Stimulated activated CD8-positive, alpha-beta memory T cell treated with anti-CD3 and anti-CD28 coated beads, Interleukin-7, amount 100 ng/mL, for 48 hours (primary cell): ENCODE measurements around the gene APOBEC4.

Experiments used
- DNase-seq, 2 donors: peaks; one replicate each; pipeline ENCODE4 v3.0.0-alpha.2; 2020; ENCODE audit warnings: low read depth in 1 of 2; ENCODE audit errors: extremely low read depth in 1 of 2

The APOBEC4 gene

GRCh38 chr1:183675381-183675780 lies 22.3 kb upstream of the APOBEC4 start:
- no peak for DNase-seq

DNA sequence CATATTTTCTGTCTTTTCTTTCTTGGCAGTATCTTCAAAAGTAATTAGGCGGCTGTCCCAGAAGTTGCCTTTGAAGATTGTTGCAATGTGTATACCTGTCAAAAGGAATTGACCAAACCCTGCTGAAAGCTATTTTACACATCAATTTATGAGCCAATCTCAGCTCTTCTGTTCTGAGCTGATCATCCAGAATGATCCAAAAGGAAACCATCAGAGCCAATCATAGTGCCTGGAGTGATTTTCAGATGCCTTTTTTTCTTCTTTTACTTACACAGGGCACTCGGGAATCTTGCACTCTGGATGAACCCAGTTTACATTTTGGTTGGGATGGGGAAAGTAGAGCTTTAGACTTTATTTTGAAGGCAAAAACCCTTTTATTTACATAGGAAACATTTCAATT lies 21.8 kb upstream of the APOBEC4 start:
- no peak for DNase-seq

DNA sequence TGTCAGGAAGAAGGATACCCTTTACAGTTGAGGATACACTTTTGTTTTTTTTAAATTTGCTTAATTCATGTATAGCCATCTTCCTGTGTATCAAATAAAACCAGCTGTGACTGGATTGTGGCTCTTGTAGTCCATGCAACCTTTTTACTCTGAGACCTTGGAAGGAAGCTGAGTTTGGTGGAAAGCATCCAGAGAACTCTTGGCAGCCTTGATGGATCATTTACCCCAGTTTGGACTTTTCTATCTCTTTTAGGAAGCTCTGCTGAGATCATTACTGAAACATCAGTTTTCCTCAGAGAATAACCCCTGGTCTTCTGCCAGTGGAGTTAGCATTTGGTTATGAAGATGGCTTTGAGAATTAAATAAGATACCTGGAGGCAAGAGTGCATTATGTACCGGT lies 21.2 kb upstream of the APOBEC4 start:
- no peak for DNase-seq

DNA sequence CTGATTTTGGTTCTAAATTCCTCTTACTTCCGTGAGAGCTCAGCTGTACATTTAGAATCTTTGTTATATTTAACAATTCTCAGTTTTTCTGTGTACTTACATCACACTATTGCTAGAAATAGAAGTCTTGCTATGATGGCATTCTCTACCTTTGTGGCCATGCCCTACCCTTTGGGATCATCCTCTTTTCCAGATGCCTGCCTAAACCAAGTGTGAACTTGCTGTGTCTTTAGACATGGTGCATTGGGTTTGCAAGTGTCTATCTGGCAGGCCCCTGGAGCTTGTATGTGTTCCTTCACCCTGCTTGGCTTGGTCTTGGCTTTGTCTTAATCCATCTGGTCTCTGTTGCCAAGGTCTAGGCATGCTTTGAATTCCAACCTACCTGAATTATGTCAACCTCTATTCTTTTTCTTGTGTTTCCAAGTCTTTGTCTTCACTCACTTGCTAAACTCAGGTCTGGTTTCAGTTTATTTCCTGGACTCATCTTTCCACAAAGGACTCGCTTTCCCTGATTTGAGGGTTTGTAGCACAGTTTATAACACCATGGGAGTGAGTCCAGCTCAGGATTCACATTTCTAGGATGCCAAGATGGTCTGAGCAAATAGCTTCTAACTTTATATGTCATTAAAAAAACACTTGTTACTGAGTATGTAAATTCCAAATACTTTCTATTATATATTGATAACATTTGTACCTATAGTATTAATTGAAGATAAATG lies 20.6 kb upstream of the APOBEC4 start:
- DNase-seq, result no peak

- DNase-seq, result no peak
Measured at GRCh38 chr1:183670169-183670568, 17.1 kb upstream of the APOBEC4 start.

GRCh38 chr1:183656355-183656754 lies 3.2 kb upstream of the APOBEC4 start:
- no peak for DNase-seq

- peak; percentile 20 to 53 for DNase-seq
Measured at GRCh38 chr1:183655562-183656075, 2.5 kb upstream of the APOBEC4 start.

DNA sequence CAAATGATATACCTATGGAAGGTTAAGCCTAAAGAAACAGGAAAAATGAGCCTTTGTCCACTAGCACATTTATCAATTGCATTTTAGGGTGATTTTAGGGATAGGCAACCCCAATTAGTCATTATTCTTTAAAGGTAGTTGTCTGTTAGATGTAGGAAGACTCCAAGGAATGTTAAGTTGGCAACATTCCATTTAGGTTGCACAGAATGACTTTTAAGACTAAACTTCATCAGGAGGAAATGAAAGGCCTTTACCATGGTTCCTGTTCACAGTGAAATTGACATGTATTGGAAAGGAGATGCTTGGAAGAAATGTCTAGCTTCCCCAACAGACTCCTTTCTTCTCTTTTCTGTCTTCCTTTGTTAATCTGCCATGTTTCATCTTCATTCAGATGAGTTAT lies 1.6 kb upstream of the APOBEC4 start:
- DNase-seq, result no peak

DNA sequence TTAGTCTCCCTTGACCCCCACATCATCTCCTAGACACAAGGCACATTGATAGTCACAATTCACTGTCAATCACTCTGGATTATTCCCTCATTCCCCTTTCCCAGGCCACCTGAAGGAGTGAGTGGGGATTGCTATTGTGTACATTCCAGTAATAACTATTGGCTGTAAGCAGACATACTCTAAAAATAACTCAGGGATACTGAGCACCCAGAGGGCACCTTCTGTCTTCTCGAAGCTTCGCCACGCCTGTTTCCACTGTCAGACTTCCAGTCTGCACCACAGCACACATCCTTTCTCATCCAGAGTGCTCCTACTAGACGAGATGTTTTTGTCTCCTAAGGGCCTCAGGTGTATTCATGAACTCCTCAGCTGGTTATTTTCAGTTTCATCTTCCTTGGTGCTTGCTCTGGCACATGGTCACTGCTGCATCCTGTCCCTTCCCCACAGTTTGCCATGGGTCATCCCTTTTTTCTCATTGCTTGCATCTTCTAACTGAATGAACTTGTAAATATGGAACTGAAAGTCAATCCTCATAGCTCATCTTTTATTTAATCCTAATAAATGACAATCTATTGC lies 848 bp upstream of the APOBEC4 start:
- no peak for DNase-seq

GRCh38 chr1:183653462-183653794 lies 312 bp upstream of the APOBEC4 start:
- DNase-seq, result no peak

- DNase-seq, result peak in 1 of 2 donors; percentile 25
Measured at GRCh38 chr1:183652107-183652506, 1.0 kb downstream of the APOBEC4 start.

DNA sequence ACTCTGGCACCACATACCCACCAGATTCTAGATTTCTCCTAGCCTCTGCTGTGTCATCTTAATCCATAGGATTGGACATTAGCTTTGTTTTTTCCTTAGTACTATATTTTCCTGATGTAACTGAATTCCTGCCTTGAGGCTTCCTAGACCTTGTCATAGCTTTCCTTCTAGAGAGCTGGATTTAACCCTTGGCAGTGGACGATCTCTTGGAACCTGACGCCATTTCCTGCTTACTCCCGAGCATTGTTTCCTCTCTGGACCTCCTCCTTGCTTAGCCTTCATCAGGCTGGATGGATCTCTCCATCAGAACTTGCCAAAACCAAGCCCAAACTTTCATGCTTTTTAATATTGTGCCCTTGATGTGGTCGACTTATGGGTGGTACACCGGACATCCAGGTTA lies 1.5 kb downstream of the APOBEC4 start:
- DNase-seq, result no peak

DNA sequence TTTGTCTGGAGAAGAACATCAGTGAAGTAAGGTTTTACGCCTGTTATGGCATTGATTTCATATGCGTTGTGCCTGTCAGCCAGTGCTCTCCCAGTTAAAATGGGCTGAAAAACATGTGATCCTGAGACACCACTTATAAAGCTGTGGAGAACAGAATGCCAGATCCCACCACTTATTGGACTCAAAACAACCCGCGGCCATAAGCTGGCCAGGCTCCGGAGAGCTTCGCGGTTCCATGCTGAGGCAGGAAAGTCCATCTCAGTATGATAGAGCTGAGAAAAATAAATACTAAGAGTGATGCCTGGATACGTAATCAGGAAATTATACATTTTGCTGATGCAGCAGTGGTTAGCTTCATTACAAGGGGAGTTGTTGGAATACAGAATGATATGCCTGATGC lies 5.1 kb downstream of the APOBEC4 start:
- DNase-seq, result no peak

DNA sequence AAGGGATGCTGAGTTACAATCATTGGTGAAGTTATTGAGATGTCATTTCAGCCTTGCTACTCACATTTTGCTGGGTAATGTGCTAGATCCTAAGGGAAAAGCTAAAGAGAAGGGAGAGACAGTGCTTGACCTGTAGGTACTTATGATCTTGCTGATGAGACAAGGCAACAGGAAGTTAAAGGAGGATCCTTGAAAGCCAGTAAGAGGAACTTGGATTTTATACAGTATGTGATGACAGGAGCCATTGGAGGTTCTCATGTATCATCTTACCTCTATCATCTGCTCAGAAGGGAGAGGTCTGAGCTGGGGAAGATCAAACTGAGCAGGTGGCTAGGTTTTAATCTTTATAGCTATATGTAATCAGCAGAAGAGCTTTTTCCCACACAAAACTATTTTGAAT lies 6.3 kb downstream of the APOBEC4 start:
- no peak for DNase-seq

- no peak for DNase-seq
Measured at GRCh38 chr1:183645531-183645930, 7.6 kb downstream of the APOBEC4 start.

DNA sequence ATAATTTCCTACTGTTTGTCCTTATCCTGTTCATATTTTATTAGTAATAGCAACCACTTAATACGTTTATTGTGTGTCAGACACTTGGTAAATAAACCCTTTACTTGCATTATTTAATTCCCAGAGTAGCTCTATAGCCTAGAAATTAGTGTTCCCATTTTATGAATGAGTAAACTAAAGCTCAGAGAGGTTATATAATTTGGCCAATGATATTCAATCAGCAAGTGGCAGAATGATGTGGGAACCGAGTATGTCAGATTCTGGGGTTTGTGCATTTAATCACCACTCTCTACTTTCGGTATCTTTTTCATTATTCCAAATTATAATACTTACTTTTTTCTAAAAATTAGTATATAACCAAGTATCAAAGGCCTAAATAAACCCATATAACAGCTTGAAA lies 10.9 kb downstream of the APOBEC4 start:
- no peak for DNase-seq

- no peak for DNase-seq
Measured at GRCh38 chr1:183640193-183640592, 12.9 kb downstream of the APOBEC4 start.

GRCh38 chr1:183638649-183639387 lies 14.3 kb downstream of the APOBEC4 start:
- DNase-seq, result no peak

DNA sequence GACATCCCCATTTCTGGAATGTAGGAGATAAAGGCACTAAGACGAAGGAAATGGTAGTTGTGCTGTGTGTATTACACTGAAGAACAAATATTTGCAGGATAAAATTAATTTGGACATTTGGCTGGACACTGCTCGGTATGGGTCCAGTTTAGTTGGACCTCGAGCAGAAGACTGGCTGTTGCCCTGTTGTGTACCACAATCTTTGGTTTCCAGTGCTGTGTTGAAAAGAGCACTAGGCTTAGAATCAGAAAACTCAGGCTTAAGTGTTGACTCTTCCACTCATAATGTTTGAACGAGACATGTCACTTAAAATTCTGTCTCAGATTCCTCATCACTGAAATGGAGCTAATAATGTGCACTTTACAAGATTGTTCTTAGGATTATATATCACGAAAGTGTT lies 16.3 kb downstream of the APOBEC4 start:
- no peak for DNase-seq

- no peak for DNase-seq
Measured at GRCh38 chr1:183636334-183636682, 16.8 kb downstream of the APOBEC4 start.

DNA sequence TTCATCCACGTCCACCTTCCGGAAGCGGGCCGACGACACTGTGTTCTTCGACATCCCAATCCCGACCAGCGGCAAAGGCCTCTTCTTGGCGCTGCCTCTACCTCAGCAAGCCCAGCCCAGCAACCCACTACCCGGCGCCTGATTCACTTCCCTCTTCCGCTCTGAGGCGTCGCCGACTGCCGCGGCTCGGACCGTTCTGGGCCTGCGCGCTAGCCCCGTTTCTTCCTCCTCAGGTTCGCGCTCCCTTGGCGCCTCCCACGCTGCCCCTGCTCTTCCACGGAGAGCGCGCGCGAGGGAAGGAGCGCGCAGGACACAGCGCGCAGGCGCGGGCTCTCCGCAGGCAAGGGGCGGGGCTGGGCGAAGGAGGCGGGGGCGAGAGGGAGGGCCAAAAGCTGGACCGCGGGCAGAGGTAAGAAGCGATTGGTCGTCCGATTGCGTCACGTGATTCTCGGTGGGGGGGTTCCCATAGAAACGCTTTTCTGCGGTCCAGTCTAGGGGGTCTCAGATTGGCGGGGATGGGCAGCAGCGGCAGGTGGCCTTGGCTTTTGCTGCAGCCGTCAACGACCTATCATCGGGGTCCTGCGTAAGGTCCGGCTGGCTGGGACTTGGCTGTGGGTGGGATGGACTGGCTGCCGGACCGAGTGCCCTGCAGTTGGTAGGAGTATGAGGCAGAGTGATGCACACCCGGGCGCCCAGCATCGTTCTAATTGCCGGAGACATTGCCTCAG lies 17.3 kb downstream of the APOBEC4 start, which contains the start of gene ARPC5:
Gene ARPC5, minus strand, starts transcription at position 178 of the 728 bp plus-strand sequence. Its CDS starts 124 bp downstream, at position 54.
- peak; percentile 93 to 96 for DNase-seq
